Endodermal cell (in vitro differentiated cells): ENCODE measurements around the gene CPD. TPM values are rescaled to one million over a fixed set of nuclear protein-coding genes. Genes with fewer than 3 reads are reported as not detected.

ENCODE experiments used
- DNase-seq: peaks from one replicate; pipeline ENCODE4 v3.0.0-alpha.2; 2017
- H3K27ac ChIP-seq: 2 replicates; pipeline ENCODE4 v1.5.1; 2013; ENCODE audit warnings: mild to moderate bottlenecking, low read depth, low read length, moderate library complexity
- H3K27me3 ChIP-seq: 2 replicates; pipeline ENCODE4 v1.6.1; 2013; ENCODE audit warnings: mild to moderate bottlenecking, low read length, moderate library complexity; ENCODE audit not compliant: insufficient read depth, control insufficient read depth, poor library complexity, severe bottlenecking
- H3K36me3 ChIP-seq: 2 replicates; pipeline ENCODE4 v1.7.0; 2013; ENCODE audit warnings: mild to moderate bottlenecking, low read length, moderate library complexity; ENCODE audit not compliant: control insufficient read depth, insufficient read depth
- H3K4me1 ChIP-seq: one replicate; pipeline ENCODE4 v1.7.0; 2013; ENCODE audit warnings: low read length; ENCODE audit not compliant: control insufficient read depth, insufficient read depth
- H3K4me3 ChIP-seq: 2 replicates; pipeline ENCODE4 v1.5.1; 2013; ENCODE audit warnings: mild to moderate bottlenecking, low read length, moderate library complexity
- H3K9ac ChIP-seq: 2 replicates; pipeline ENCODE4 v1.6.1; 2013; ENCODE audit warnings: mild to moderate bottlenecking, low read length, moderate library complexity; ENCODE audit not compliant: poor library complexity, severe bottlenecking; ENCODE audit errors: extremely low read depth
- H3K9me3 ChIP-seq: 2 replicates; pipeline ENCODE4 v1.6.1; 2013; ENCODE audit warnings: mild to moderate bottlenecking, low read length, moderate library complexity; ENCODE audit not compliant: control insufficient read depth
- H3K27ac Mint-ChIP-seq: 2 replicates; pipeline ENCODE4 v1.8.0; 2020; ENCODE audit warnings: mixed read lengths
- H3K27me3 Mint-ChIP-seq: 2 replicates; pipeline ENCODE4 v1.8.0; 2021; ENCODE audit warnings: mild to moderate bottlenecking, mixed read lengths; ENCODE audit not compliant: insufficient read depth
- H3K36me3 Mint-ChIP-seq: 2 replicates; pipeline ENCODE4 v1.8.0; 2020; ENCODE audit warnings: low read depth, mixed read lengths
- H3K4me1 Mint-ChIP-seq: 2 replicates; pipeline ENCODE4 v1.8.0; 2020; ENCODE audit warnings: mixed read lengths
- H3K4me3 Mint-ChIP-seq: 2 replicates; pipeline ENCODE4 v1.8.0; 2020; ENCODE audit warnings: mild to moderate bottlenecking, moderate library complexity, mixed read lengths
- H3K9me3 Mint-ChIP-seq: 2 replicates; pipeline ENCODE4 v1.8.0; 2020; ENCODE audit warnings: mild to moderate bottlenecking, mixed read lengths
- CTCF ChIP-seq: fragments of 200-600 bp; sonication (generic); conservative IDR thresholded peaks from 2 replicates; pipeline ENCODE4 v1.5.0; 2021; ENCODE audit warnings: antibody characterized with exemption, mild to moderate bottlenecking
- WGBS, 2 experiments: methylation state at CpG; one replicate each; pipeline versions ENCODE4 v1.1.5 to v1.1.7; 2013; ENCODE audit warnings: missing lambda C conversion rate in 2 of 2, mixed read lengths in 1 of 2; ENCODE audit not compliant: insufficient coverage in 1 of 2, insufficient read length in 1 of 2; 5-methylcytosine and 5-hydroxymethylcytosine counted together
- total RNA-seq, 2 donors: library from RNA; stranded (reverse); fragmentation: NEBNext Ultra II Directional in 1 of 2; extraction: Animal tissue kit (Norgen Biotek cat#: 25700) in 1 of 2; gene quantifications; 2 replicates in 1 of 2; 3 replicates in 1 of 2; pipeline ENCODE4 v1.2.1, GENCODE V29; 2021

Gene CPD
- total RNA-seq, 2 donors from 2014 or later, result 81.7 to 82.1 TPM

GRCh38 chr17:30472238-30472890 is 93.6 kb downstream of the CPD start:
- no peak overlapping the region for H3K4me3 Mint-ChIP-seq
- H3K27ac ChIP-seq, result no peak overlapping the region
- H3K4me1 Mint-ChIP-seq, result peaks cover 5% of the 10 kb centered on the region
- TF ChIP-seq CTCF, result no peak
- 85 to 90% methylated on average over 7 to 10 of the region's 10 CpGs for WGBS, 2 experiments
- no peak overlapping the region for H3K4me3 ChIP-seq
- H3K27me3 Mint-ChIP-seq, result no peaks in the 10 kb centered on the region
- no peak for DNase-seq
- no peaks in the 10 kb centered on the region for H3K9me3 Mint-ChIP-seq
- no peaks in the 10 kb centered on the region for H3K4me1 ChIP-seq
- no peaks in the 10 kb centered on the region for H3K36me3 ChIP-seq
- H3K9me3 ChIP-seq, result no peaks in the 10 kb centered on the region
- no peak overlapping the region for H3K9ac ChIP-seq
- no peaks in the 10 kb centered on the region for H3K36me3 Mint-ChIP-seq
- no peaks in the 10 kb centered on the region for H3K27me3 ChIP-seq
- H3K27ac Mint-ChIP-seq, result no peak overlapping the region

- no peak for DNase-seq
- TF ChIP-seq CTCF, result no peak
Measured at GRCh38 chr17:30475206-30475605, 96.5 kb downstream of the CPD start.

GRCh38 chr17:30476726-30477082 is 98.0 kb downstream of the CPD start:
- Mint-ChIP-seq H3K36me3 (peaks cover 19% of the 10 kb centered on the region), H3K4me3 (peak overlapping the region; percentile 99), H3K9me3 (no peaks in the 10 kb centered on the region), H3K4me1 (peaks cover 14% of the 10 kb centered on the region), H3K27me3 (no peaks in the 10 kb centered on the region), H3K27ac (peak overlapping the region; percentile 99)
- Histone ChIP-seq H3K27ac (no peak overlapping the region), H3K36me3 (peaks cover 27% of the 10 kb centered on the region), H3K27me3 (no peaks in the 10 kb centered on the region), H3K9me3 (no peaks in the 10 kb centered on the region), H3K9ac (no peak overlapping the region), H3K4me3 (peak overlapping the region; percentile 89), H3K4me1 (no peaks in the 10 kb centered on the region)
- DNase-seq, result no peak
- no peak for TF ChIP-seq CTCF
- WGBS, 2 experiments, result 60 to 65% methylated on average over 6 to 7 of the region's 7 CpGs

More at GRCh38 chr17:30475206-30475605, 96.5 kb downstream of the CPD start:
- Histone ChIP-seq H3K36me3 (peaks cover 13% of the 10 kb centered on the region), H3K9ac (no peak overlapping the region), H3K27me3 (no peaks in the 10 kb centered on the region), H3K4me3 (no peak overlapping the region), H3K9me3 (no peaks in the 10 kb centered on the region), H3K4me1 (no peaks in the 10 kb centered on the region), H3K27ac (no peak overlapping the region)
- Mint-ChIP-seq H3K27me3 (no peaks in the 10 kb centered on the region), H3K4me3 (no peak overlapping the region), H3K36me3 (peaks cover 7% of the 10 kb centered on the region), H3K4me1 (peaks cover 14% of the 10 kb centered on the region), H3K9me3 (no peaks in the 10 kb centered on the region), H3K27ac (no peak overlapping the region)
- WGBS, 2 experiments, result 83 to 100% methylated on average over 1 to 2 of the region's 2 CpGs
